Activated effector memory CD4-positive, alpha-beta T cell treated with anti-CD3 and anti-CD28 coated beads, Interleukin-2, amount 50 U/mL, for 16 hours (primary cell): ENCODE results near the gene DDX5.

Experiments used
- DNase-seq: peaks from one replicate; pipeline ENCODE4 v3.0.0-alpha.2; 2020

Gene DDX5

GRCh38 chr17:64506201-64506575 is at the start of gene DDX5:
DDX5 (minus strand) TSS chr17:64506289; CDS start chr17:64506119, 170 bp downstream.
- DNase-seq, result peak; percentile 99

- DNase-seq, result no peak
Observed at GRCh38 chr17:64555281-64555680, 49.2 kb upstream of the DDX5 start.

GRCh38 chr17:64554028-64554637 is 48.0 kb upstream of the DDX5 start:
- no peak for DNase-seq

- DNase-seq, result no peak
Observed at GRCh38 chr17:64551461-64551860, 45.4 kb upstream of the DDX5 start.

- no peak for DNase-seq
Observed at GRCh38 chr17:64547319-64547718, 41.2 kb upstream of the DDX5 start.

GRCh38 chr17:64546716-64547115 is 40.6 kb upstream of the DDX5 start:
- DNase-seq, result no peak

DNA sequence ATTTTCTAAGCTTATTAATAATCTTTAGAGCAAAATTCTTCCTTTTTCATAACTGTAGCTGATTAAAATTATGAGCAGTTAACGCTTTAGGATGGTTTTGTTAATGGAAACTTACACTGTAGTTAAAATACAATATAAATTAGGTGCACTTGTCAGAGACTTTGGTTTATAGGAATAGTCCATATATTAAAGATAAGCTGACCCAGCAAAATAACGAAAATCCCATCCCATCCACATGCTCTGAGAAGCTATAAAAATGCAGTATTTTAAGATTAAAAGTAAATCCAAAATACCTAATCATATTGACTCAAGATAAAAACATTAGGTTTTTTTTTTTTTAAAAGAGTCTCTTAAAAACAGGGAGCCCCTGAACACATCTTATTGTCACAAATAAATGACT is 38.7 kb upstream of the DDX5 start:
- no peak for DNase-seq

GRCh38 chr17:64540118-64540776 is 34.2 kb upstream of the DDX5 start:
- DNase-seq, result no peak

GRCh38 chr17:64538508-64539130 is 32.5 kb upstream of the DDX5 start:
- DNase-seq, result no peak

DNA sequence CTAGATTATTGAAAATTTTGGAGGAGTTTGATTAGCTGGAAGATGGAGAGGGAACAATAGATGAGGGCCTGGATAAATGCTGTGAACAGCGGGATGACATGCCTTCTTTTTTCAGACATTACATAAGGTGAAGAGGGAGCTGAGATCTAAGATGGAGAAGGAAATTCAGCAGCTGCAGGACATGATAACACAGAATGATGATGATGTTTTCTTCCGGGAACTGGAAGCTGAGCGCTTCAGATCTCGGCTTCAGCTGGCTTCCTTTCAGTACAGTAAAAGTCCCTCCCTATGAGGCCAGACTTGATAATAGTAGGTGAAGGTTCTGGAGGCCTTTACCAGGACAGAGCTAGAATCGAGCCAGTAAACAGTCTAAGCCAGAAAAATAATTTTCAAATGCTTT is 31.4 kb upstream of the DDX5 start:
- DNase-seq, result no peak

GRCh38 chr17:64536913-64537312 is 30.8 kb upstream of the DDX5 start:
- no peak for DNase-seq

GRCh38 chr17:64535357-64535756 is 29.3 kb upstream of the DDX5 start:
- no peak for DNase-seq

DNA sequence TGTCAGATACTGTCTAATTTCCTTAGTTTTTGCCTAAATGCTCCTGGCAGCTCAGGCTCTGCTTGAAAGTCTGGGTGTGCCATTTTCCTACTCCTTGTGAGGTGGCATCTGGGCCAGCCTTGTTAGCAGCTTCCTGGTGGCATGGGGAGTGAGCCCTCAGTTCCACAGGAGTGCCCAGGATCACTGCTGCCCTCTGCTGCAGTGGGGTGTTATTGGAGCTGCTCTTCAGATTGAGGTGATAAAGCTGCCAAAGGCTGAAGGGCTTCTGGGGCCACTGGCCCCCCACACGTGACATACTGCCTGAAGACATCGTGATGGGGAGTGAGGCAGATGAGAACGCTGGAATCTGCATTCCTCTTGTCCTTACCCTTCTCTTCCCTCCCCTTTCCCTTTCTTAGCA is 28.1 kb upstream of the DDX5 start:
- DNase-seq, result no peak

GRCh38 chr17:64533784-64534183 is 27.7 kb upstream of the DDX5 start:
- no peak for DNase-seq

- no peak for DNase-seq
Observed at GRCh38 chr17:64532409-64532808, 26.3 kb upstream of the DDX5 start.

- no peak for DNase-seq
Observed at GRCh38 chr17:64531955-64532371, 25.9 kb upstream of the DDX5 start.

DNA sequence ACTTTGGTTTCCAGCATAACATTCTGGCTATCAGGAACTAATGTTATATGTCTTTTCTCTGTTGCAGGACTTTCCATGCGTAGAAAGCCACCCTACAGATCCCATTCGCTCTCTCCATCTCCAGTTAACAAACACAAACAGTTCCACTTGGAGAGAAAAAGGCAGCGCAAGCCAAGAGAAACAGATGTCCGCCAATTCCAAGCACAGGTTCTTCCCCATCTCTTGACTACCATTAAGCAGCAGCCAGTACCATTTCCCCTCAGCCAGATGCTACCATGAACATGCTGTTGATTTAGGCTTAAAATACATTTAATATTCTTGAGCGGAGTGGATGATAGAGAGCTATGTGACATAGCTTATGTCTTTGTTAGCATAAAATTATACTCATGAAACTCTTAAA is 23.1 kb upstream of the DDX5 start:
- DNase-seq, result no peak

DNA sequence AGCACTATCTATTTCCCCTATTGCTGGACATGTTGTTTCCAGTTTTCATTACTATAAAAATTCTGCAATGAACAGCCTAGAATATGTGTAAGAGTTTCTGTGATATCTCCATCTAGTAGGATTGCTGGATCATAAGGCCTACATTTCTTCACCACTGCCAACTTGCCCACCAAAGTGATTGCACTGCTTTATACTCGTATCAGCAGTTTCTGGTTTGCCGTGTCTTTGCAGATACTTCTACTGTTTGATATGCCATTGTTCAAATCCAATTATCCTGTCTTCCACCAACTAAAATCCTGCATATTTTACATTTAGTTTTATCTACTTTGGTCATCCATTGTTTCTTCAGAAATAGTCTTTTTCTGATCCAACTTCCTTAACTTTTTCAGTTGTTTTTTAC is 21.8 kb upstream of the DDX5 start:
- no peak for DNase-seq

DNA sequence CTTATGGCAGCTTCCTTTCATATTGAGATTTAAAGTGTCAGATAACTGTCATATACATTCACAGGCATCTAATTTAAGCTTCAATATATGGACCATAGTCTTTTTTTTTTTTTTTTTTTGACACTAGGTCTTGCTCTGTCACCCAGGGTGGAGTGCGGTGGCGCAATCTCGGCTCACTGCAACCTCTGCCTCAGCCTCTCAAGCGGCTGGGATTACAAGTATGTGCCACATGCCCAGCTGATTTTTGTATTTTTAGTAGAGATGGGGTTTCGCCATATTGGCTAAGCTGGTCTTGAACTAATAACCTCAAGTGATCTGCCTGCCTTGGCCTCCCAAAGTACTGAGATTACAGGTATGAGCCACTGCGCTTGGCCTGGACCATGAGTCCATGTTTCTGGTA is 14.3 kb upstream of the DDX5 start:
- DNase-seq, result no peak

DNA sequence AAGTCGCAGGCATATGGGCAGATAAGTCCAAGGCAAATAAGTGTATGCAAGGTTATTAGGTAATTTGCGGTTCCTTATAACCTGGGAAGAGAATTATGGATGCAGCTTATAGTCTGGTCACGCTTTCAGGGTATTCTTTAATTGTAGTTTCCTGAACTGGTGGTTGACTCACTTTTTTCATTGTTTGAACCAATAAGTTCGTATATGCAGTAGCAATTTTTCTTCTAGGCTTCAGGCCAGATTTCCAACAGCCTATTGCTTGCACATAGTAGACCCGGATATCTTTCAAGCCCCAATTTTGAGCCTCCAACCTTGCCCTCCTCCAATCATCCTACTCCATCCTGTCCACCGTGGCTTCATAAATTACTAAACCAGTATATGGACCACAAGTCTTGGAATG is 13.5 kb upstream of the DDX5 start:
- DNase-seq, result no peak

DNA sequence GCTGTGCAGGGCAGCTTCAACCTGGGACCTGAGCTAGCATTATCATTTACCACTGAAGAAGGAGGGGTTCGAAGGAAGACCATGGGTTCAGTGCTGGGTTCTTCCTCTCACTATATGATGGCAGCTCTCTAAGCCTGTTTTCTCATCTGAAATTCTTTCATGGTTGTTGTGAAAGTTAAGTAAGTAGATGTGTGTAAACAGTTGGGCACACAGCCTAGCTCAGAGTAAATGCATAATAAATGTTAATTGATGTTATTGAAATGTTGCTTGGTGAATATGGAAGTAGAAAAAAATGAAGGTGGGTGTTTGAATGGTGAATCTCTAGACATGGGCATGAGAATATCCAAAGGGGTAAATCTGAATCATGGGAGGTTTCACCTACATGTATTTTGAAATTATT is 9.7 kb upstream of the DDX5 start:
- no peak for DNase-seq

- DNase-seq, result no peak
Observed at GRCh38 chr17:64515419-64515818, 9.3 kb upstream of the DDX5 start.

DNA sequence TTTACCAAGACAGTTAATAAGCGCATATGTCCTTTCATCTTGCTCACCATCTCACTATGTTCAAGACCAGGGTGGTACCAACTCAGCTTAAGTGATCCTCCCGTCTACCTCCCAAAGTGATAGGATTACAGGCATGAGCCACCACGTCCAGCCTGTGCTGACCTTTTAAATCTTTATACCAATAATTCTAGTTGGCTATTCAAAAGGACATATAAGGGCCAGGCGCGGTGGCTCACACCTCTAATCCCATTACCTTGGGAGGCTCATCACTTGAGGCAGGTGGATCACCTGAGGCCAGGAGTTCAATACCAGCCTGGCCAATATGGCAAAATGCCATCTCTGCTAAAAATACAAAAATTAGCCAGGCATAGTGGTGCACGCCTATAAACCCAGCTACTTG is 3.1 kb upstream of the DDX5 start:
- DNase-seq, result no peak

DNA sequence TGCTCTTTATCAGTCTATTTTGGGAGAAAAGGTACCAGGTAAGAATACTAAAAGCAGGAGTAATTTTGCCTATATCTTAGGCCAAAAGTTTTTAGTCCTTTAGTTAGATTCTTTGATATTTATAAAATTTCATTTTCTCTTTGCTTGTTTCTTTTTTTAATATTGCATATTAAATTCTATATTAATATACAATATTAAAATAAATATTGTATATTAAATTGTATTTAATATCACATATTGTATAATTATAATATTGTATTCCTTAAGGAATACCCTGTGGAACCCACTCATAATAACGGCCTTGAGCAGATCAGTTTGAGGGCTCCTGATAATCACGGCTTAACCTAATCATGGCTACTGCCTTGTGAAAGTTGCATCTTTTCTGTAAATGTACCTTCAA is 2.6 kb upstream of the DDX5 start:
- DNase-seq, result no peak

- DNase-seq, result peak; percentile 71
Observed at GRCh38 chr17:64507413-64507782, 1.3 kb upstream of the DDX5 start.
